Panc1 (cell line): ENCODE measurements around the gene MICALL2.

Source experiments
- CTCF ChIP-seq: fragments of 450-650 bp; IDR thresholded peaks from 2 replicates; pipeline ENCODE4 v1.5.1; 2017; ENCODE audit warnings: mild to moderate bottlenecking
- POLR2AphosphoS5 ChIP-seq: IDR thresholded peaks from 2 replicates; pipeline ENCODE4 v1.6.1; 2012; ENCODE audit warnings: mild to moderate bottlenecking, low read depth, low read length, moderate library complexity
- TF ChIP-seq, protein P1 (sequence below), 2 experiments: IDR thresholded peaks; 2 replicates each; pipeline ENCODE4 v1.6.1; 2011 to 2012; ENCODE audit warnings: low read depth in 2 of 2, control low read depth in 1 of 2, low read length in 1 of 2, mild to moderate bottlenecking in 1 of 2, moderate library complexity in 1 of 2; ENCODE audit not compliant: insufficient read depth in 1 of 2

DNA sequence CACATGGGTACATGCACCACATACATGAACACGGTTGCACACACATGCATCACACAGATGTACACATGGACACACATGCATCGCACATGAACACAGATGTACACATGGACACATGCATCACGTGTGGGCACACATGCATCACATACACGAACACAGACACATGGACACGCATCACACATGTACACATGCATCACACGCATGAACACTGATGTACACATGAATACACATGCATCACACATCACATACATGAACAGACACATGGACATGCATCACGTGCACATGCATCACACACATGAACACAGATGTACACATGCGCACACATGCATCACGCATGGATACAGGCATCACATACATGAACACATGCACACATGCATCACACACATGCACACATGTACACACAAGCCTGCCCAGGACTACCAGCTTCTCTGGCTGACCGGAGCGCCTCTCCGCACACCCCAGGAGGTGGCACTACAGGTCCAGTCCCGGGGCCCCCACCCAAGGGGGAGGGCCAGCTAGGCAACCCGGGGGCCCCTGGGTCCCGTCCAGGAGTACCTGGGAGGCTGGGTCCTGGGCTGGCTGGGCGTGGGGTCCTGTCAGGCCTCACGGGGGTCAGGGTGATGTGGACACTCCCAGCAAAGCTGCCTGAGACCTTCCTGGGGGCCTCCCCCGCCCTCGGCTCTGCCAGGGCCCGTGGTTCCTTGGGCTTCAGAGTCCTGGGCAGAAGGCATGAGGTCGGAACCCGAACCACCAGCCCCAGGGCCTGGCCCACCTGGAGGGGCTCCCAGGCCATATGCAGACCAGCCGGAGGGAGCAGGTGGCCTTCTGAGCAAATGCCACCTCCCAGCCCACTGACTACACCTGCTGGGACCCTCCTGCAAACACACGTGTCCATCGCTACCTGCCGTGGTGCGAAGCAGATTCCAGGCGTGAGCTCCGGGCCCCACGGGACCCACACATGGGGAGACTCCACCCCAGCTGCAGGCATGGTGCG, 19.6 kb downstream of the MICALL2 start:
- TF ChIP-seq, protein P1, sequence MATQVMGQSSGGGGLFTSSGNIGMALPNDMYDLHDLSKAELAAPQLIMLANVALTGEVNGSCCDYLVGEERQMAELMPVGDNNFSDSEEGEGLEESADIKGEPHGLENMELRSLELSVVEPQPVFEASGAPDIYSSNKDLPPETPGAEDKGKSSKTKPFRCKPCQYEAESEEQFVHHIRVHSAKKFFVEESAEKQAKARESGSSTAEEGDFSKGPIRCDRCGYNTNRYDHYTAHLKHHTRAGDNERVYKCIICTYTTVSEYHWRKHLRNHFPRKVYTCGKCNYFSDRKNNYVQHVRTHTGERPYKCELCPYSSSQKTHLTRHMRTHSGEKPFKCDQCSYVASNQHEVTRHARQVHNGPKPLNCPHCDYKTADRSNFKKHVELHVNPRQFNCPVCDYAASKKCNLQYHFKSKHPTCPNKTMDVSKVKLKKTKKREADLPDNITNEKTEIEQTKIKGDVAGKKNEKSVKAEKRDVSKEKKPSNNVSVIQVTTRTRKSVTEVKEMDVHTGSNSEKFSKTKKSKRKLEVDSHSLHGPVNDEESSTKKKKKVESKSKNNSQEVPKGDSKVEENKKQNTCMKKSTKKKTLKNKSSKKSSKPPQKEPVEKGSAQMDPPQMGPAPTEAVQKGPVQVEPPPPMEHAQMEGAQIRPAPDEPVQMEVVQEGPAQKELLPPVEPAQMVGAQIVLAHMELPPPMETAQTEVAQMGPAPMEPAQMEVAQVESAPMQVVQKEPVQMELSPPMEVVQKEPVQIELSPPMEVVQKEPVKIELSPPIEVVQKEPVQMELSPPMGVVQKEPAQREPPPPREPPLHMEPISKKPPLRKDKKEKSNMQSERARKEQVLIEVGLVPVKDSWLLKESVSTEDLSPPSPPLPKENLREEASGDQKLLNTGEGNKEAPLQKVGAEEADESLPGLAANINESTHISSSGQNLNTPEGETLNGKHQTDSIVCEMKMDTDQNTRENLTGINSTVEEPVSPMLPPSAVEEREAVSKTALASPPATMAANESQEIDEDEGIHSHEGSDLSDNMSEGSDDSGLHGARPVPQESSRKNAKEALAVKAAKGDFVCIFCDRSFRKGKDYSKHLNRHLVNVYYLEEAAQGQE (IDR thresholded peaks at IDR 0.05; ENCODE audit: insufficient read depth in 1 of 2, low read depth in 2 of 2, low read length in 1 of 2): no peak
- TF ChIP-seq CTCF: no peak; the same call in 1 of the 2 replicates
- no peak for TF ChIP-seq POLR2AphosphoS5
